OCI-LY3 (cell line): Measurements from ENCODE around the gene TMEM151A.

Experiments used
- H2AFZ ChIP-seq: fragments of 200-600, 300-600 bp; shearing (Covaris generic); 2 replicates; pipeline ENCODE4 v1.6.0; 2014; ENCODE audit warnings: antibody characterized with exemption, low read depth, low read length
- H3K27ac ChIP-seq: fragments of 200-600, 300-600 bp; sonication (generic); 2 replicates; pipeline ENCODE4 v1.5.1; 2014; ENCODE audit warnings: mild to moderate bottlenecking, low read length, moderate library complexity, mixed read lengths
- H3K27me3 ChIP-seq: fragments of 200-600, 300-600 bp; sonication (generic); 2 replicates; pipeline ENCODE4 v1.6.1; 2014; ENCODE audit warnings: low read depth, low read length, mixed read lengths
- H3K36me3 ChIP-seq: fragments of 200-600, 300-600 bp; sonication (generic); replicated peaks from 2 replicates; pipeline ENCODE3; 2014; ENCODE audit warnings: low read depth, low read length, mixed read lengths
- H3K4me1 ChIP-seq: fragments of 300-600, 200-600 bp; sonication (generic); 2 replicates; pipeline ENCODE4 v1.6.1; 2014; ENCODE audit warnings: low read length, mixed read lengths
- H3K4me2 ChIP-seq: fragments of 200-600, 300-600 bp; sonication (generic); 2 replicates; pipeline ENCODE4 v1.6.1; 2014; ENCODE audit warnings: low read length, mixed read lengths
- H3K4me3 ChIP-seq: fragments of 300-600, 200-600 bp; sonication (generic); 2 replicates; pipeline ENCODE4 v1.5.1; 2014; ENCODE audit warnings: antibody characterized with exemption, mild to moderate bottlenecking, low read length, moderate library complexity
- H3K79me2 ChIP-seq: fragments of 300-600, 200-600 bp; shearing (Covaris generic); 2 replicates; pipeline ENCODE4 v1.6.1; 2014; ENCODE audit warnings: mild to moderate bottlenecking, low read length, mixed read lengths
- H3K9ac ChIP-seq: fragments of 300-600, 200-600 bp; shearing (Covaris generic); 2 replicates; pipeline ENCODE4 v1.6.0; 2014; ENCODE audit warnings: mild to moderate bottlenecking, low read length, moderate library complexity
- H3K9me3 ChIP-seq: fragments of 200-600, 300-600 bp; shearing (Covaris generic); 2 replicates; pipeline ENCODE4 v1.6.1; 2014; ENCODE audit warnings: low read length, mixed read lengths; ENCODE audit not compliant: insufficient read depth
- H4K20me1 ChIP-seq: fragments of 200-600, 300-600 bp; sonication (generic); 2 replicates; pipeline ENCODE4 v1.6.1; 2016; ENCODE audit warnings: low read length, mixed read lengths; ENCODE audit not compliant: insufficient read depth
- EZH2phosphoT487 ChIP-seq: fragments of 200-600 bp; shearing (Covaris generic); IDR thresholded peaks from 2 replicates; pipeline ENCODE4 v1.6.1; 2018; ENCODE audit warnings: antibody characterized with exemption, mixed run types, low read depth
- TF ChIP-seq, protein P1 (sequence below): fragments of 200-600, 300-600 bp; sonication (generic); IDR thresholded peaks from 2 replicates; pipeline ENCODE4 v1.5.1; 2014; ENCODE audit warnings: antibody characterized with exemption, low read length, low read depth

TMEM151A gene

DNA sequence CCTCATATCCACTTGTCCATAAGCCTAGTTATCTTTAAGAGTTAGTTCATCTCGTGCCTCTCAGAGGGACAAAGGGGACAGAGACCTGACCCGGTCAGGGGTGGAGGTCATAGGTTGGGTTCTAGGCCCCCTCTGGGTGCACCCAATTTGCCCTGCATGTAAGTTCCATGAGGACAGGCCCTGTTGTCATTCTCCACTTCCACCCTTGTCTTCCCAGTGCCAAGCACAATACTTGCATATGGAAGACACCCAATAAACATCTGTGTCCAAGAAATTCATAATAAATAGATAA, 1.4 kb upstream of the TMEM151A start:
- Histone ChIP-seq H3K9ac (peak overlapping the region; percentile 94; the same call in 1 of the 2 replicates), H3K27ac (no peak overlapping the region), H3K4me3 (peak overlapping the region; percentile 89), H3K4me2 (peak overlapping the region; percentile 98), H2AFZ (no peak overlapping the region), H3K36me3 (peaks cover 7% of the 10 kb centered on the region), H3K79me2 (peaks cover 21% of the 10 kb centered on the region), H3K4me1 (peaks cover 17% of the 10 kb centered on the region), H4K20me1 (no peaks in the 10 kb centered on the region), H3K9me3 (no peaks in the 10 kb centered on the region), H3K27me3 (no peaks in the 10 kb centered on the region)
- TF ChIP-seq, protein P1, sequence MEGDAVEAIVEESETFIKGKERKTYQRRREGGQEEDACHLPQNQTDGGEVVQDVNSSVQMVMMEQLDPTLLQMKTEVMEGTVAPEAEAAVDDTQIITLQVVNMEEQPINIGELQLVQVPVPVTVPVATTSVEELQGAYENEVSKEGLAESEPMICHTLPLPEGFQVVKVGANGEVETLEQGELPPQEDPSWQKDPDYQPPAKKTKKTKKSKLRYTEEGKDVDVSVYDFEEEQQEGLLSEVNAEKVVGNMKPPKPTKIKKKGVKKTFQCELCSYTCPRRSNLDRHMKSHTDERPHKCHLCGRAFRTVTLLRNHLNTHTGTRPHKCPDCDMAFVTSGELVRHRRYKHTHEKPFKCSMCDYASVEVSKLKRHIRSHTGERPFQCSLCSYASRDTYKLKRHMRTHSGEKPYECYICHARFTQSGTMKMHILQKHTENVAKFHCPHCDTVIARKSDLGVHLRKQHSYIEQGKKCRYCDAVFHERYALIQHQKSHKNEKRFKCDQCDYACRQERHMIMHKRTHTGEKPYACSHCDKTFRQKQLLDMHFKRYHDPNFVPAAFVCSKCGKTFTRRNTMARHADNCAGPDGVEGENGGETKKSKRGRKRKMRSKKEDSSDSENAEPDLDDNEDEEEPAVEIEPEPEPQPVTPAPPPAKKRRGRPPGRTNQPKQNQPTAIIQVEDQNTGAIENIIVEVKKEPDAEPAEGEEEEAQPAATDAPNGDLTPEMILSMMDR, result no peak
- no peak for TF ChIP-seq EZH2phosphoT487

DNA sequence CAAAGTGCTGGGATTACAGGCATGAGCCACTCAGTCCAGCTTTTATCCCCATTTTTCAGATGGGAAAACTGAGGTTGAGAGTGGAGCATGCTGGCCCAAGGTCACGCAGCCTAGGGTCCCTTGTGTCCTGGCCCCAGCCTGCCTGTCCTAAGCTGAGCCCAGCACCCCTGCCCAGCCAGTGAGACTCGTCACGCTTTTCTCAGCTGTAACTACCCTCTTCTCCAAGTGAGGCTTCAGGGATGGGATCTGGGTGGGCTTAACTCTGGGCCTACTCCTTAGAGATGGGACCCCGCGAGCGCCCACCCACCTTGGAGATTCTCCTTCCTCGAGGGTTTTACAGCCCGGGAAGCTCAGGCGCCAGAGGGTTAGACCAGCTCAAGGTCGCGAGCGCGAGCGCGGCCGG, 390 bp upstream of the TMEM151A start:
- Histone ChIP-seq H4K20me1 (no peaks in the 10 kb centered on the region), H3K4me3 (no peak overlapping the region), H3K4me2 (no peak overlapping the region), H2AFZ (no peak overlapping the region), H3K9me3 (no peaks in the 10 kb centered on the region), H3K4me1 (peaks cover 15% of the 10 kb centered on the region), H3K27me3 (no peaks in the 10 kb centered on the region), H3K27ac (no peak overlapping the region), H3K9ac (no peak overlapping the region), H3K36me3 (no peaks in the 10 kb centered on the region), H3K79me2 (peaks cover 21% of the 10 kb centered on the region)
- TF ChIP-seq, protein P1, result no peak
- TF ChIP-seq EZH2phosphoT487, result no peak

DNA sequence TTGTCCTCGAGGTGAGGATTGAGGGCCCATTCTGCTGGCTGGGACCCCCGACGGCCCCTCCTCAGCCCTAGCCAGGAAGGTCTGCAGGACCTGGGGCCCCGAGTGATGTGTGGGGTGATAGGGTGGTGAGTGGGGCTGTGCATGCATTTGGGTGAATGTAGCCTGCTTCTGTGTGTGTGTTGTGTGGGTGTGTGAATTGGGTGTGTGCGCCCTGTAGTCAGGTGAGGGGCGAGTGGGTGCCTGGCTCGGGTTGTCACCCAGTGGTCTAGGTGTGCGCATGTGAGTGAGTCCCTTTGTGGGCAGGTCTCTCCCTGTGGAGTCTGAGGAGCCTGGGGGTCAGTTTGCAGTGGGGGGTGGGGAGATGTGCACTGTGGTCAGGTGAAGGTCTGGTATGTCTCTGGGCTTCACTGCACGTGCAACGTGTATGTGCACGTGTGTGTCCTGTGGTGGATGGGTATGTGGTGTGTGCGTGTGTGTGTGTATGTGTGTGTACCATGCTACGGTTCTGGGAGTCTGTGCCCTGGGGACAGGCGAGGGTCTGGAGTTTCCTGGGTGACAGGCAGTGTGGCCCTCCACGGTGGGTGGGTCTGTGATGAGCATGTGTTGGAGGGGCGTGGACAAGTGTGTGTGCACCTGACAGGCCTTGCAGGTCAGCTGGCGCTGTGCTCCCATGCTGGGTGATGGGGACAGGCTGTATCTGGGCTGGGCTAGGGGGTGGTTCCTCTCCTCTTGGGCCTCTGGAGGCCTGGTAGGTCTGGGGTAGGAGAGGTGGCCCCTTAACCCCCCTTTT, 1.0 kb downstream of the TMEM151A start:
- Histone ChIP-seq H3K36me3 (no peaks in the 10 kb centered on the region), H3K27me3 (no peaks in the 10 kb centered on the region), H2AFZ (no peak overlapping the region), H3K27ac (no peak overlapping the region), H3K9me3 (no peaks in the 10 kb centered on the region), H4K20me1 (no peaks in the 10 kb centered on the region), H3K4me1 (peaks cover 16% of the 10 kb centered on the region), H3K79me2 (peaks cover 18% of the 10 kb centered on the region), H3K4me3 (no peak overlapping the region), H3K4me2 (no peak overlapping the region), H3K9ac (no peak overlapping the region)
- no peak for TF ChIP-seq EZH2phosphoT487
- TF ChIP-seq, protein P1, result no peak

DNA sequence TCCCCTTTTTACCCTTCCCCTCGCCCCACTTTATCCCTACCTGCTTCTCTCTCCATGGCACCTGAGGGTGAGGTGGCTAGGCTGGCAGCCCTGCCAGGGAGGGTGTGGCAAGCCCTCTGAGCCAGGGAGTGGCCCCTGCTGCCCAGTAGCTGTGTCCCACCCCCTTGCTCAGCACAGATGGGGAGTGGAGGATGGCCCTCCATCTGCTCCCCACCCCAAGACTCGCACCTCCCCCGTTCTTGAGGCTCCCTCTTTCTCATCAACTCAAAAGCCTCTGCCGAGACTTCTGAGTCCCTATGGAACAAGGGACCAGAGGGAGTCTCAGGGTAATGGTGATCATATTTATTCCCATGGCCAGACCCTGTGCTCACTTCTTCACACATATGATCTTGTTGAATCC, 1.7 kb downstream of the TMEM151A start:
- TF ChIP-seq, protein P1, result no peak
- TF ChIP-seq EZH2phosphoT487, result no peak
- H3K27me3 ChIP-seq, result no peaks in the 10 kb centered on the region

More for the DNA sequence above, 1.7 kb downstream of the TMEM151A start:
- H3K4me1 ChIP-seq, result peaks cover 12% of the 10 kb centered on the region
- no peaks in the 10 kb centered on the region for H4K20me1 ChIP-seq
- H3K36me3 ChIP-seq, result no peaks in the 10 kb centered on the region
- H3K4me3 ChIP-seq, result no peak overlapping the region
- H3K9me3 ChIP-seq, result no peaks in the 10 kb centered on the region
- H3K79me2 ChIP-seq, result peaks cover 12% of the 10 kb centered on the region
- H2AFZ ChIP-seq, result no peak overlapping the region
- no peak overlapping the region for H3K4me2 ChIP-seq
- H3K9ac ChIP-seq, result no peak overlapping the region
- no peak overlapping the region for H3K27ac ChIP-seq
